ENCODE results near the gene KISS1R. TPM values are rescaled to one million over a fixed set of nuclear protein-coding genes. Genes with fewer than 3 reads are reported as not detected.

KISS1R gene
- polyA plus RNA-seq, 1 donor: 0.33 TPM

- DNase-seq: peak in 1 of 2 donors; percentile 71
- H3K27me3 ChIP-seq (ENCODE audit: control insufficient read depth, insufficient read depth, low read length): peaks cover 13% of the 10 kb centered on the region
- H3K27ac ChIP-seq (ENCODE audit: low read length): peak overlapping the region; percentile 96
- H3K4me3 ChIP-seq (ENCODE audit: low read length): peak overlapping the region; percentile 100
- H3K4me1 ChIP-seq (ENCODE audit: control insufficient read depth, insufficient read depth, low read length): peaks cover 32% of the 10 kb centered on the region
- WGBS (ENCODE audit: insufficient coverage, low lambda C conversion rate): no CpG with 5 or more reads among the region's 39 CpGs
- peaks cover 4% of the 10 kb centered on the region for H3K9me3 ChIP-seq (ENCODE audit: control insufficient read depth, low read depth, low read length)
- H3K36me3 ChIP-seq (ENCODE audit: control insufficient read depth, insufficient read depth, low read length): peaks cover 12% of the 10 kb centered on the region
Measured at GRCh38 chr19:925087-925525, 8.0 kb downstream of the KISS1R start.

- Histone ChIP-seq H3K9me3 (ENCODE audit: control insufficient read depth, low read depth, low read length) (peaks cover 4% of the 10 kb centered on the region), H3K4me1 (ENCODE audit: control insufficient read depth, insufficient read depth, low read length) (peaks cover 32% of the 10 kb centered on the region), H3K36me3 (ENCODE audit: control insufficient read depth, insufficient read depth, low read length) (peaks cover 17% of the 10 kb centered on the region), H3K27ac (ENCODE audit: low read length) (peak within 1 kb of the TSS; percentile 97), H3K27me3 (ENCODE audit: control insufficient read depth, insufficient read depth, low read length) (peaks cover 7% of the 10 kb centered on the region), H3K4me3 (ENCODE audit: low read length) (peak within 1 kb of the TSS; percentile 100)
- WGBS (ENCODE audit: insufficient coverage, low lambda C conversion rate): no CpG with 5 or more reads among the region's 97 CpGs
- DNase-seq: peak; percentile 80 to 95
Measured at GRCh38 chr19:925526-926322, 8.6 kb downstream of the KISS1R start, which contains the start of gene ARID3A. TSS of gene ARID3A (plus strand) at chr19:926035. CDS start at chr19:929529, 3,494 bp downstream.

- H3K9me3 ChIP-seq (ENCODE audit: control insufficient read depth, low read depth, low read length): peaks cover 4% of the 10 kb centered on the region
- WGBS (ENCODE audit: insufficient coverage, low lambda C conversion rate): no CpG with 5 or more reads among the region's 21 CpGs
- H3K4me1 ChIP-seq (ENCODE audit: control insufficient read depth, insufficient read depth, low read length): peaks cover 30% of the 10 kb centered on the region
Measured at GRCh38 chr19:926323-926588, 9.1 kb downstream of the KISS1R start.

GRCh38 chr19:926589-927350 lies 9.6 kb downstream of the KISS1R start:
- Histone ChIP-seq H3K36me3 (ENCODE audit: control insufficient read depth, insufficient read depth, low read length) (peaks cover 24% of the 10 kb centered on the region), H3K27ac (ENCODE audit: low read length) (peak overlapping the region; percentile 97), H3K9me3 (ENCODE audit: control insufficient read depth, low read depth, low read length) (peaks cover 4% of the 10 kb centered on the region), H3K4me1 (ENCODE audit: control insufficient read depth, insufficient read depth, low read length) (peaks cover 29% of the 10 kb centered on the region), H3K27me3 (ENCODE audit: control insufficient read depth, insufficient read depth, low read length) (no peaks in the 10 kb centered on the region), H3K4me3 (ENCODE audit: low read length) (peak overlapping the region; percentile 100)
- peak; percentile 79 to 90 for DNase-seq
- no CpG with 5 or more reads among the region's 52 CpGs for WGBS (ENCODE audit: insufficient coverage, low lambda C conversion rate)

More at GRCh38 chr19:926323-926588, 9.1 kb downstream of the KISS1R start:
- DNase-seq: no peak
- peaks cover 22% of the 10 kb centered on the region for H3K36me3 ChIP-seq (ENCODE audit: control insufficient read depth, insufficient read depth, low read length)
- H3K27me3 ChIP-seq (ENCODE audit: control insufficient read depth, insufficient read depth, low read length): peaks cover 2% of the 10 kb centered on the region
- H3K4me3 ChIP-seq (ENCODE audit: low read length): peak overlapping the region; percentile 100
- H3K27ac ChIP-seq (ENCODE audit: low read length): peak overlapping the region; percentile 97

- peaks cover 32% of the 10 kb centered on the region for H3K4me1 ChIP-seq (ENCODE audit: control insufficient read depth, insufficient read depth, low read length)
- H3K27me3 ChIP-seq (ENCODE audit: control insufficient read depth, insufficient read depth, low read length): no peaks in the 10 kb centered on the region
- WGBS (ENCODE audit: insufficient coverage, low lambda C conversion rate): no CpG with 5 or more reads among the region's 15 CpGs
- H3K4me3 ChIP-seq (ENCODE audit: low read length): peak overlapping the region; percentile 100
- H3K36me3 ChIP-seq (ENCODE audit: control insufficient read depth, insufficient read depth, low read length): peaks cover 30% of the 10 kb centered on the region
- DNase-seq: peak in 1 of 2 donors; percentile 80
- peak overlapping the region; percentile 97 for H3K27ac ChIP-seq (ENCODE audit: low read length)
- H3K9me3 ChIP-seq (ENCODE audit: control insufficient read depth, low read depth, low read length): peaks cover 4% of the 10 kb centered on the region
Measured at GRCh38 chr19:927351-927779, 10.2 kb downstream of the KISS1R start.

GRCh38 chr19:927780-928401 lies 10.8 kb downstream of the KISS1R start:
- Histone ChIP-seq H3K36me3 (ENCODE audit: control insufficient read depth, insufficient read depth, low read length) (peaks cover 35% of the 10 kb centered on the region), H3K27me3 (ENCODE audit: control insufficient read depth, insufficient read depth, low read length) (no peaks in the 10 kb centered on the region), H3K4me3 (ENCODE audit: low read length) (peak overlapping the region; percentile 100), H3K9me3 (ENCODE audit: control insufficient read depth, low read depth, low read length) (peaks cover 4% of the 10 kb centered on the region), H3K4me1 (ENCODE audit: control insufficient read depth, insufficient read depth, low read length) (peaks cover 36% of the 10 kb centered on the region), H3K27ac (ENCODE audit: low read length) (peak overlapping the region; percentile 97)
- peak; percentile 84 to 93 for DNase-seq
- no CpG with 5 or more reads among the region's 12 CpGs for WGBS (ENCODE audit: insufficient coverage, low lambda C conversion rate)

- peaks cover 41% of the 10 kb centered on the region for H3K4me1 ChIP-seq (ENCODE audit: control insufficient read depth, insufficient read depth, low read length)
- H3K27me3 ChIP-seq (ENCODE audit: control insufficient read depth, insufficient read depth, low read length): no peaks in the 10 kb centered on the region
- peaks cover 43% of the 10 kb centered on the region for H3K36me3 ChIP-seq (ENCODE audit: control insufficient read depth, insufficient read depth, low read length)
- peaks cover 4% of the 10 kb centered on the region for H3K9me3 ChIP-seq (ENCODE audit: control insufficient read depth, low read depth, low read length)
- H3K27ac ChIP-seq (ENCODE audit: low read length): peak overlapping the region; percentile 97
- peak; percentile 92 to 97 for DNase-seq
- WGBS (ENCODE audit: insufficient coverage, low lambda C conversion rate): no CpG with 5 or more reads among the region's 18 CpGs
- H3K4me3 ChIP-seq (ENCODE audit: low read length): peak overlapping the region; percentile 100
Measured at GRCh38 chr19:928471-929202, 11.5 kb downstream of the KISS1R start.

- H3K27me3 ChIP-seq (ENCODE audit: control insufficient read depth, insufficient read depth, low read length): no peaks in the 10 kb centered on the region
- peak overlapping the region; percentile 100 for H3K4me3 ChIP-seq (ENCODE audit: low read length)
- peaks cover 49% of the 10 kb centered on the region for H3K36me3 ChIP-seq (ENCODE audit: control insufficient read depth, insufficient read depth, low read length)
- no peak for DNase-seq
- H3K4me1 ChIP-seq (ENCODE audit: control insufficient read depth, insufficient read depth, low read length): peaks cover 43% of the 10 kb centered on the region
- WGBS (ENCODE audit: insufficient coverage, low lambda C conversion rate): no CpG with 5 or more reads among the region's 51 CpGs
- H3K9me3 ChIP-seq (ENCODE audit: control insufficient read depth, low read depth, low read length): peaks cover 4% of the 10 kb centered on the region
- H3K27ac ChIP-seq (ENCODE audit: low read length): peak overlapping the region; percentile 97
Measured at GRCh38 chr19:929203-929890, 12.2 kb downstream of the KISS1R start.

GRCh38 chr19:929891-930258 lies 12.7 kb downstream of the KISS1R start:
- H3K27ac ChIP-seq (ENCODE audit: low read length): peak overlapping the region; percentile 47
- no CpG with 5 or more reads among the region's 6 CpGs for WGBS (ENCODE audit: insufficient coverage, low lambda C conversion rate)
- H3K27me3 ChIP-seq (ENCODE audit: control insufficient read depth, insufficient read depth, low read length): no peaks in the 10 kb centered on the region
- H3K36me3 ChIP-seq (ENCODE audit: control insufficient read depth, insufficient read depth, low read length): peaks cover 55% of the 10 kb centered on the region
- no peak for DNase-seq
- H3K4me1 ChIP-seq (ENCODE audit: control insufficient read depth, insufficient read depth, low read length): peaks cover 44% of the 10 kb centered on the region
- peak overlapping the region; percentile 29 for H3K4me3 ChIP-seq (ENCODE audit: low read length)
- peaks cover 2% of the 10 kb centered on the region for H3K9me3 ChIP-seq (ENCODE audit: control insufficient read depth, low read depth, low read length)

Measured in large intestine (tissue), 3 donors.